Right cardiac atrium (tissue), 5 donors: ENCODE measurements around the gene PTH2. TPM values are rescaled to one million over a fixed set of nuclear protein-coding genes. Genes with fewer than 3 reads are reported as not detected.
A peak's percentile ranks its signal among the peaks of the same experiment; 100 is the strongest.

Experiments used
- ATAC-seq, 2 donors: fragments of 200-7000 bp; cut with Tn5 transposase; one replicate each; pipeline versions ENCODE4 v1.8.0 to v1.9.1; 2020; ENCODE audit warnings: moderate library complexity in 2 of 2, mild to moderate bottlenecking in 1 of 2
- DNase-seq, 3 donors: peaks; one replicate each; pipeline ENCODE4 v3.0.0-alpha.2; 2020
- H3K27ac ChIP-seq: one replicate; pipeline ENCODE4 v1.5.1; 2013; ENCODE audit warnings: mild to moderate bottlenecking, low read length, control low read depth, moderate library complexity
- H3K27me3 ChIP-seq: one replicate; pipeline ENCODE4 v1.6.1; 2013; ENCODE audit not compliant: control insufficient read depth, insufficient read depth
- H3K4me1 ChIP-seq: one replicate; pipeline ENCODE4 v1.6.1; 2013; ENCODE audit warnings: low read length; ENCODE audit not compliant: control insufficient read depth, insufficient read depth
- H3K4me3 ChIP-seq: one replicate; pipeline ENCODE4 v1.5.1; 2013; ENCODE audit warnings: low read length, control low read depth
- H3K9me3 ChIP-seq: one replicate; pipeline ENCODE4 v1.6.1; 2013; ENCODE audit warnings: low read length; ENCODE audit not compliant: control insufficient read depth
- WGBS: extraction: QIAGEN DNeasy Blood & Tissue Kit; methylation state at CpG from one replicate; pipeline ENCODE4 v1.1.7; 2013; 5-methylcytosine and 5-hydroxymethylcytosine counted together
- intact Hi-C, 4 donors: fragments of 100-400 bp; cut with DNase I; formaldehyde crosslinking; loops; one replicate each; pipeline versions ENCODE4 v1.11.0 to v1.14.0; 2022 to 2023
- polyA plus RNA-seq: library from polyadenylated mRNA; stranded (reverse); fragments of 200-250 nt; gene quantifications from one replicate; pipeline ENCODE4 v1.2.3, GENCODE V29; 2013
- total RNA-seq, 4 donors: library from RNA; stranded (reverse); fragmentation: NEBNext Ultra II Directional; extraction: Animal tissue kit (Norgen Biotek cat#: 25700); gene quantifications; one replicate each; pipeline ENCODE4 v1.2.1, GENCODE V29; 2021
- donor health status: healthy with polysubstance abuse.
- donor health status: DM: no; HTN: yes; CAD: no.
- donor health status: DM: no; HTN: no; CAD: no.
- donor health status: DM: no; HTN: yes; CAD: no; lungs with severe emphysema.
- donor health status: DM: yes; HTN: yes; CAD: no.

Gene PTH2
- total and polyA plus RNA-seq, 5 donors: not detected

DNA sequence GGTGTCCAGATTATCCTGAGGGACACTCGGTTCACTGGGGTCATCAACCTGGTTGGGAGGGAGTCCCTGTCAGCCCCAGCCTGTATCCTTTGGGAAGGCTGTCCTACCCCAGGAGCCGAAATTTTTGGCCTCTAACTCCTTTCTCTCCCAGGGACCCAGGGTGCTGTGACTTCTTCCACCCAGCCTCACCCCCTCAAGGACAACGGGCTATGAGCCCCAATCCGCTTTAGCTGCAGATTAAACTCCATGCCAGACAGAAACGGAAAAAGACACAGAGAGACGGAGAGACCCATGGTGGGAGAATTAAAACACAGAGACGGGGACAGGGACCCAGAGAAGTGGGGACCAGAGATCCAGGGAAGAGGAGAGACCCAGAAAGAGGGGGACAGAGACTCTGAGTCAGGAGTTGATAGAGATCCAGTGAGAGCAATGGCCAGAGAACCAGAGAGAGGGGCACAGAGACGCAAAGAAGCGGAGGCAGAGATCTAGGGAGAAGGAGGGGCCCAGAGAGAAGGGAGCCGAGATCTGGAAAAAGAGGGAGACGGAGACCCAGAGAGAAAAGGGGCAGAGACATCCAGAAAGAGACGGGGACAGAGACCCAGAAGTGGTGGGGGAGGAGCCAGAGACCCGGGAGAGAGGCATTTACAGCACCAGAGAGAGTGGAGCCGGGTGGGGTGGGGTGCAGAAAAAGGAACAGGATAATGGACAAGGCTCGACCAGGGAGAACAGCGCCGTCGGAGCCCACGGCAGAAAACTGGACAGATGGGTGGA lies 17.4 kb upstream of the PTH2 start:
- no peaks in the 10 kb centered on the region for H3K9me3 ChIP-seq
- intact Hi-C loops: loop anchor here (5.0 to 10.0 kb wide), 3 partner anchors 48 to 176 kb away; partner anchors contain the start of genes DKKL1 (in 1 of the 4) and TEAD2 (in 1 of the 4)
- H3K27me3 ChIP-seq: no peaks in the 10 kb centered on the region
- H3K4me3 ChIP-seq: peak overlapping the region; percentile 45
- WGBS: 22% methylated on average over 18 of the region's 19 CpGs
- no peak overlapping the region for H3K27ac ChIP-seq
- no peaks in the 10 kb centered on the region for H3K4me1 ChIP-seq
- DNase-seq (peak in 1 of 3 donors; percentile 18), ATAC-seq (no peak)

- WGBS: 45% methylated on average over 6 of the region's 6 CpGs
- peak in 1 of 3 donors; percentile 4 for DNase-seq
- ATAC-seq: no peak
- no peak overlapping the region for H3K4me3 ChIP-seq
- no peaks in the 10 kb centered on the region for H3K4me1 ChIP-seq
- no peak overlapping the region for H3K27ac ChIP-seq
- H3K27me3 ChIP-seq: no peaks in the 10 kb centered on the region
- no peaks in the 10 kb centered on the region for H3K9me3 ChIP-seq
- intact Hi-C loops: loop anchor here (5.0 to 10.0 kb wide), 4 partner anchors 43 to 175 kb away; partner anchors contain the start of genes DKKL1 (in 1 of the 4) and TEAD2 (in 1 of the 4)
Measured at GRCh38 chr19:49439836-49440235, 16.6 kb upstream of the PTH2 start.

GRCh38 chr19:49438261-49438660 lies 15.0 kb upstream of the PTH2 start:
- DNase-seq (peak in 1 of 3 donors; percentile 36), ATAC-seq (no peak)
- H3K27me3 ChIP-seq: no peaks in the 10 kb centered on the region
- no peaks in the 10 kb centered on the region for H3K9me3 ChIP-seq
- H3K27ac ChIP-seq: no peak overlapping the region
- intact Hi-C loops: loop anchor here in 1 of 4 donors (5.0 kb wide), 1 partner anchor 41 kb away; no protein-coding TSS in a partner anchor
- H3K4me3 ChIP-seq: no peak overlapping the region
- WGBS: 20% methylated on average over 6 of the region's 6 CpGs
- no peaks in the 10 kb centered on the region for H3K4me1 ChIP-seq

DNA sequence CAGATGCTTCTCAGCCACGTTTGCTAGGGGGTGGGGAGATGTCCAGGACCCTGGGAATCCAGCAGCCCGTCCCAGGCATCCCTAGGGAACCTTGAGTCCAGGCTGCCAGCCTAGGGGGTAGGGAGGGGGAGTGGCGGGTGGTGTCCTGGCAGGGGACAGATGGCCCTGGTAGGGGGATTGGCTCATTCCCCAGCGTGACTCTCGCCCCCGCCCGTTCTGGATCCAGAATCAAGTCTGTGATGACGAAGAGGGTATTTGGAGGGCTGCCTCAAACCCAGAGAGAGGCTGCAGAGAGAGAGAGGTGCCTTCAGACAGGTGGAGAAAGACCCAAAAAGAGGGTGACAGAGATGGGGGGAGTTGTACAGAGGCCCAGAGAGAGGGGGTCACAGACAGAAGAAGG lies 14.0 kb upstream of the PTH2 start:
- WGBS: 14% methylated on average over 8 of the region's 8 CpGs

GRCh38 chr19:49436381-49437017 lies 13.3 kb upstream of the PTH2 start:
- H3K9me3 ChIP-seq: no peaks in the 10 kb centered on the region
- H3K27ac ChIP-seq: no peak overlapping the region
- intact Hi-C loops: loop anchor here in 1 of 4 donors (5.0 kb wide), 1 partner anchor 39 kb away; no protein-coding TSS in a partner anchor
- no peak for ATAC-seq
- DNase-seq: peak in 1 of 3 donors; percentile 67
- H3K4me1 ChIP-seq: no peaks in the 10 kb centered on the region
- H3K27me3 ChIP-seq: no peaks in the 10 kb centered on the region
- no peak overlapping the region for H3K4me3 ChIP-seq
- 17% methylated on average over 42 of the region's 42 CpGs for WGBS

More for the DNA sequence above, 14.0 kb upstream of the PTH2 start:
- Histone ChIP-seq H3K4me1 (no peaks in the 10 kb centered on the region), H3K4me3 (no peak overlapping the region), H3K9me3 (no peaks in the 10 kb centered on the region), H3K27ac (no peak overlapping the region), H3K27me3 (no peaks in the 10 kb centered on the region)
- intact Hi-C loops: loop anchor here in 1 of 4 donors (5.0 kb wide), 1 partner anchor 40 kb away; no protein-coding TSS in a partner anchor
- ATAC-seq (no peak), DNase-seq (peak in 2 of 3 donors; percentile 40 to 62)

DNA sequence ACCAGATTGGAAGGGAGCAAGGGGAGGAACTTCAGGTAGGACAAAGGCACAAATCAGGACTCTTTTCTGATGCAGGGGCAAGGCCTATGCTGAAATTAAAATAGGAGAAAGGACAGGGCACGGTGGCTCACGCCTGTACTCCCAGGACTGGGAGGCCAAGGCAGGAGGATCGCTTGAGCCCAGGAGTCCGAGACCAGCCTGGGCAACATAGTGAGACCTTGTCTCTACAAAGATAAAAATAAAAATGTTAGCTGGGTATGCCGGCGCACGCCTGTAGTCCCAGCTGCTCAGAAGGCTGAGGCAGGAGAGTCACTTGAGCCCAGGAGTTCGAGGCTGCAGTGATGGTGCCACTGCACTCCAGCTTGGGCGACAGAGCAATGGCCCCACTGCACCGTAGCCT lies 12.4 kb upstream of the PTH2 start:
- WGBS: 85% methylated on average over 10 of the region's 10 CpGs
- no peaks in the 10 kb centered on the region for H3K4me1 ChIP-seq
- ATAC-seq (no peak), DNase-seq (no peak)
- no peak overlapping the region for H3K27ac ChIP-seq
- intact Hi-C loops: loop anchor here in 1 of 4 donors (5.0 kb wide), 1 partner anchor 38 kb away; no protein-coding TSS in a partner anchor
- H3K4me3 ChIP-seq: no peak overlapping the region
- no peaks in the 10 kb centered on the region for H3K27me3 ChIP-seq
- H3K9me3 ChIP-seq: no peaks in the 10 kb centered on the region

DNA sequence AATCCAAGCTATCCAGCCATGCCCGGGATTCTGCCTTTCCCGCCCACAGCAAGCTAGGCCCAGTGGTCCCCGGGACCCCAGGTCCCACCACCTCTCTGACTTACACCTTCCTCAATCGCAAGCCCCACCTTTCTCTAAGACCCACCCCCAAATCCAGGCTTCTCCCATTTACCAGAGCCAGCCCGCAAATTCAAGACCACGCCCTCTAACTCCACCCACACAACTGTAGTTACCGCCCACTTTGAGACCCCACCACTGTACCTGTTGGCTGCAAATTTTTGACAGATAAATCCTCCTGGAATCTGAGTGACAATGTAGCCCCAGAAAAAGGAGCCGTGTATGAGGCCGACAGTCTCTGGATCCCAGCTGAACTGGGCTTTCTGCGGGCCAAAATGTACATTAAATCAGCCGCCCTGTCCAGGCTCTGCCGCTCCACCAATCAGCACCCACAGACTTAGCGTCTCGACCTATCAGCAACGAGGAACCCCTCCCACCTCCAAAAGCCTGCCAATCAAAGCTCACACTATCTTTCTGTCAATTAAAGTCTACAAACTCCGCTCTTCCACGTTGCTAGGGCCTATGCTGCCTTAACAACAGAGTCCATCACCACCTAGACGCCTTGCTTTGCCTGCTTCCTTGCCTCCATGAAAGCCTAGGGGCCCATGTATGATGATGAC lies 11.8 kb upstream of the PTH2 start:
- intact Hi-C loops: loop anchor here in 1 of 4 donors (5.0 kb wide), 1 partner anchor 38 kb away; no protein-coding TSS in a partner anchor
- Histone ChIP-seq H3K27ac (no peak overlapping the region), H3K9me3 (no peaks in the 10 kb centered on the region), H3K4me3 (no peak overlapping the region), H3K4me1 (no peaks in the 10 kb centered on the region), H3K27me3 (no peaks in the 10 kb centered on the region)
- ATAC-seq (no peak), DNase-seq (no peak)
- 88% methylated on average over 18 of the region's 18 CpGs for WGBS

DNA sequence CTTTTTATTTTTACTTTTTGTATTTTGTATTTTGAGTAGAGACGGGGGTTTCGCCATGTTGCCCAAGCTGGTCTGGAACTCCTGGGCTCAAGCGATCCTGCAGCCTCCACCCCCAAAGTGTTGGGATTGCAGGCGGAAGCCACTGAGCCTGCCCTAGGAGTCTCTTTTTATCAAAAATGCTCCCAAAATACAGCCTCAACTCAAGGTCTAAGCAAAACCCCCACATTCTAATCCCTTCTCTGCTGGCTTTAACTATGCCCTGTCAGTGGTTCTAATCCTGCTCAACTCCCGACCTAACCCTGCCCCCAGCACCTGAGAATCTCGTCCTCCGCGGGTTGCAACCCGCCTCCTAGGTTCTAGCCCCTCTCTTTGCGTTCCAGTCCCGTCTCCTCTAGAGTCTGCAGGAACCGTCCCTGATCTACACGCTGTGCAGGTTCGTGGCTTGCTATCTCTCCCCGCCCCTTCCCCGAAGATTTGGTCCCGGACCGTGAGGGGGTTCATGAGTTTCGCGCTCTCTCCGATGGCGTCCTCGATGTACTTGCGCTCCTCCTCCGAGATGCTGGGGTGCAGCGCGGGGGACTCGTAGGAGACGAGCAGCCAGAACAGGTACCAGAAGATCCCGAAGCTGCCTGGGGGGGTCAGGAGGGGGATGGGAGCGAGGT lies 10.1 kb upstream of the PTH2 start:
- WGBS: 26% methylated on average over 31 of the region's 31 CpGs
- ATAC-seq (no peak), DNase-seq (peak in 1 of 3 donors; percentile 15)
- intact Hi-C loops: no loop called here
- no peak overlapping the region for H3K4me3 ChIP-seq
- H3K27ac ChIP-seq: no peak overlapping the region
- H3K27me3 ChIP-seq: no peaks in the 10 kb centered on the region
- H3K4me1 ChIP-seq: no peaks in the 10 kb centered on the region
- no peaks in the 10 kb centered on the region for H3K9me3 ChIP-seq

- WGBS: 14% methylated on average over 63 of the region's 63 CpGs
- ATAC-seq (no peak), DNase-seq (peak in 1 of 3 donors; percentile 36)
- intact Hi-C loops: no loop called here
- Histone ChIP-seq H3K27ac (no peak overlapping the region), H3K27me3 (no peaks in the 10 kb centered on the region), H3K4me3 (no peak overlapping the region), H3K9me3 (no peaks in the 10 kb centered on the region), H3K4me1 (no peaks in the 10 kb centered on the region)
Measured at GRCh38 chr19:49432141-49433073, 9.2 kb upstream of the PTH2 start.
